Measurements from ENCODE around the gene PARVB. TPM values are rescaled to one million over a fixed set of nuclear protein-coding genes. Genes with fewer than 3 reads are reported as not detected.

The PARVB gene
- total and polyA plus RNA-seq, 9 of the 15 experiments (the other 6 are each of a cell fraction or from before 2014, with no cell fraction given) = 1.1 to 59.2 (median 29.2) TPM

- no peaks in the 10 kb centered on the region for H3K79me2 ChIP-seq (ENCODE audit: control insufficient read depth, insufficient read depth, low read length)
- 3% methylated on average over 6 of the region's 16 CpGs for WGBS (ENCODE audit: insufficient coverage, low coverage, missing lambda C conversion rate)
- H3K36me3 ChIP-seq (ENCODE audit: control insufficient read depth, insufficient read depth, low read length) = no peaks in the 10 kb centered on the region
- ChIA-PET CTCF (ENCODE audit: low intra/inter-chr PET ratio) (no interaction called here), POLR2A (no interaction called here)
- BruUV-seq (replicated peaks) = no TSS peak
- H4K20me1 ChIP-seq (replicated peaks; ENCODE audit: control insufficient read depth, insufficient read depth, low read length) = 0 out of 2 replicates have a peak, but pooled peaks cover 4% of the 10 kb centered on the region
- no peak overlapping the region for H3K27ac ChIP-seq (ENCODE audit: extremely low read depth, low read depth, low read length)
- FAIRE-seq (no peak), ATAC-seq (no peak), DNase-seq (ENCODE audit: extremely low read depth in 1 of 4, low spot score in 3 of 4) (no peak)
- H3K4me2 ChIP-seq (ENCODE audit: insufficient read depth, low read length) = no peak overlapping the region
- intact Hi-C loops (cut with micrococcal nuclease) = no loop called here
- no peaks in the 10 kb centered on the region for H3K9me3 ChIP-seq (replicated peaks; ENCODE audit: control insufficient read depth, insufficient read depth, low read depth, low read length)
- no peak overlapping the region for H3K4me3 ChIP-seq
- no peaks in the 10 kb centered on the region for H3K9me1 ChIP-seq (ENCODE audit: control insufficient read depth, insufficient read depth, low read length)
- no peak overlapping the region for H3K9ac ChIP-seq (ENCODE audit: insufficient read depth in 1 of 2, low read depth in 2 of 2, low read length in 2 of 2)
- no peak overlapping the region for H2AFZ ChIP-seq (ENCODE audit: low read depth, low read length)
- H3K4me1 ChIP-seq (replicated peaks in 1 of 2; ENCODE audit: control insufficient read depth in 2 of 2, insufficient read depth in 2 of 2, low read length in 2 of 2) = peaks cover 0 to 11% of the 10 kb centered on the region in 2 experiments; a peak in 2 of 5 replicates
- peaks cover 13 to 44% of the 10 kb centered on the region in 2 experiments; a peak in 4 of 5 replicates for H3K27me3 ChIP-seq (ENCODE audit: control insufficient read depth in 2 of 2, insufficient read depth in 2 of 2, low read length in 2 of 2)
- in situ Hi-C loops (cut with MboI) = no loop called here
- TF ChIP-seq GABPA (tag; conservative IDR thresholded peaks at IDR 0.05; ENCODE audit: low read depth) (no peak), CTBP1 (IDR thresholded peaks at IDR 0.05; ENCODE audit: borderline replicate concordance) (no peak), ILK (tag; IDR thresholded peaks at IDR 0.05; ENCODE audit: borderline replicate concordance, low read depth) (no peak), SP2 (IDR thresholded peaks at IDR 0.05; ENCODE audit: extremely low read depth, low read depth, low read length, poor library complexity, severe bottlenecking) (no peak), BCL6 (CRISPR knock-in tag; IDR thresholded peaks at IDR 0.05) (no peak), NFYB (IDR thresholded peaks at IDR 0.05; ENCODE audit: extremely low read depth, insufficient read length) (no peak), ZBTB5 (IDR thresholded peaks at IDR 0.05) (no peak), CEBPB (tag; IDR thresholded peaks at IDR 0.05) (no peak)
- TF ChIP-seq, protein P1, sequence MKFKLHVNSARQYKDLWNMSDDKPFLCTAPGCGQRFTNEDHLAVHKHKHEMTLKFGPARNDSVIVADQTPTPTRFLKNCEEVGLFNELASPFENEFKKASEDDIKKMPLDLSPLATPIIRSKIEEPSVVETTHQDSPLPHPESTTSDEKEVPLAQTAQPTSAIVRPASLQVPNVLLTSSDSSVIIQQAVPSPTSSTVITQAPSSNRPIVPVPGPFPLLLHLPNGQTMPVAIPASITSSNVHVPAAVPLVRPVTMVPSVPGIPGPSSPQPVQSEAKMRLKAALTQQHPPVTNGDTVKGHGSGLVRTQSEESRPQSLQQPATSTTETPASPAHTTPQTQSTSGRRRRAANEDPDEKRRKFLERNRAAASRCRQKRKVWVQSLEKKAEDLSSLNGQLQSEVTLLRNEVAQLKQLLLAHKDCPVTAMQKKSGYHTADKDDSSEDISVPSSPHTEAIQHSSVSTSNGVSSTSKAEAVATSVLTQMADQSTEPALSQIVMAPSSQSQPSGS (CRISPR knock-in tag; IDR thresholded peaks at IDR 0.05) = no peak
- TF ChIP-seq, protein P2, sequence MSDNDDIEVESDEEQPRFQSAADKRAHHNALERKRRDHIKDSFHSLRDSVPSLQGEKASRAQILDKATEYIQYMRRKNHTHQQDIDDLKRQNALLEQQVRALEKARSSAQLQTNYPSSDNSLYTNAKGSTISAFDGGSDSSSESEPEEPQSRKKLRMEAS (CRISPR knock-in tag; IDR thresholded peaks at IDR 0.05) = no peak
- TF ChIP-seq, protein P3, sequence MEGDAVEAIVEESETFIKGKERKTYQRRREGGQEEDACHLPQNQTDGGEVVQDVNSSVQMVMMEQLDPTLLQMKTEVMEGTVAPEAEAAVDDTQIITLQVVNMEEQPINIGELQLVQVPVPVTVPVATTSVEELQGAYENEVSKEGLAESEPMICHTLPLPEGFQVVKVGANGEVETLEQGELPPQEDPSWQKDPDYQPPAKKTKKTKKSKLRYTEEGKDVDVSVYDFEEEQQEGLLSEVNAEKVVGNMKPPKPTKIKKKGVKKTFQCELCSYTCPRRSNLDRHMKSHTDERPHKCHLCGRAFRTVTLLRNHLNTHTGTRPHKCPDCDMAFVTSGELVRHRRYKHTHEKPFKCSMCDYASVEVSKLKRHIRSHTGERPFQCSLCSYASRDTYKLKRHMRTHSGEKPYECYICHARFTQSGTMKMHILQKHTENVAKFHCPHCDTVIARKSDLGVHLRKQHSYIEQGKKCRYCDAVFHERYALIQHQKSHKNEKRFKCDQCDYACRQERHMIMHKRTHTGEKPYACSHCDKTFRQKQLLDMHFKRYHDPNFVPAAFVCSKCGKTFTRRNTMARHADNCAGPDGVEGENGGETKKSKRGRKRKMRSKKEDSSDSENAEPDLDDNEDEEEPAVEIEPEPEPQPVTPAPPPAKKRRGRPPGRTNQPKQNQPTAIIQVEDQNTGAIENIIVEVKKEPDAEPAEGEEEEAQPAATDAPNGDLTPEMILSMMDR (IDR thresholded peaks at IDR 0.05 in 2 of 3, conservative IDR thresholded peaks at IDR 0.05 in 1 of 3; ENCODE audit: insufficient read depth in 2 of 3, low read depth in 1 of 3, low read length in 3 of 3) = no peak
- TF ChIP-seq, protein P4, sequence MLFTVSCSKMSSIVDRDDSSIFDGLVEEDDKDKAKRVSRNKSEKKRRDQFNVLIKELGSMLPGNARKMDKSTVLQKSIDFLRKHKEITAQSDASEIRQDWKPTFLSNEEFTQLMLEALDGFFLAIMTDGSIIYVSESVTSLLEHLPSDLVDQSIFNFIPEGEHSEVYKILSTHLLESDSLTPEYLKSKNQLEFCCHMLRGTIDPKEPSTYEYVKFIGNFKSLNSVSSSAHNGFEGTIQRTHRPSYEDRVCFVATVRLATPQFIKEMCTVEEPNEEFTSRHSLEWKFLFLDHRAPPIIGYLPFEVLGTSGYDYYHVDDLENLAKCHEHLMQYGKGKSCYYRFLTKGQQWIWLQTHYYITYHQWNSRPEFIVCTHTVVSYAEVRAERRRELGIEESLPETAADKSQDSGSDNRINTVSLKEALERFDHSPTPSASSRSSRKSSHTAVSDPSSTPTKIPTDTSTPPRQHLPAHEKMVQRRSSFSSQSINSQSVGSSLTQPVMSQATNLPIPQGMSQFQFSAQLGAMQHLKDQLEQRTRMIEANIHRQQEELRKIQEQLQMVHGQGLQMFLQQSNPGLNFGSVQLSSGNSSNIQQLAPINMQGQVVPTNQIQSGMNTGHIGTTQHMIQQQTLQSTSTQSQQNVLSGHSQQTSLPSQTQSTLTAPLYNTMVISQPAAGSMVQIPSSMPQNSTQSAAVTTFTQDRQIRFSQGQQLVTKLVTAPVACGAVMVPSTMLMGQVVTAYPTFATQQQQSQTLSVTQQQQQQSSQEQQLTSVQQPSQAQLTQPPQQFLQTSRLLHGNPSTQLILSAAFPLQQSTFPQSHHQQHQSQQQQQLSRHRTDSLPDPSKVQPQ (CRISPR knock-in tag; IDR thresholded peaks at IDR 0.05; ENCODE audit: borderline replicate concordance) = no peak
These were observed 161.4 kb downstream of the PARVB start for GRCh38 chr22:44185237-44186120.
